HG03135 (cell line): ENCODE measurements around the gene HEXD.
"Not testable (repeated sequence)": the region's sequence is repeated elsewhere in the genome, so short reads cannot be mapped to it uniquely, and the experiment has no call there.

Experiments
- ATAC-seq: cut with Tn5 transposase; IDR thresholded peaks from one replicate; pipeline ENCODE4 v1.9.1; 2021; ENCODE audit warnings: mild to moderate bottlenecking, moderate library complexity; ENCODE audit not compliant: unreplicated experiment

HEXD gene

DNA sequence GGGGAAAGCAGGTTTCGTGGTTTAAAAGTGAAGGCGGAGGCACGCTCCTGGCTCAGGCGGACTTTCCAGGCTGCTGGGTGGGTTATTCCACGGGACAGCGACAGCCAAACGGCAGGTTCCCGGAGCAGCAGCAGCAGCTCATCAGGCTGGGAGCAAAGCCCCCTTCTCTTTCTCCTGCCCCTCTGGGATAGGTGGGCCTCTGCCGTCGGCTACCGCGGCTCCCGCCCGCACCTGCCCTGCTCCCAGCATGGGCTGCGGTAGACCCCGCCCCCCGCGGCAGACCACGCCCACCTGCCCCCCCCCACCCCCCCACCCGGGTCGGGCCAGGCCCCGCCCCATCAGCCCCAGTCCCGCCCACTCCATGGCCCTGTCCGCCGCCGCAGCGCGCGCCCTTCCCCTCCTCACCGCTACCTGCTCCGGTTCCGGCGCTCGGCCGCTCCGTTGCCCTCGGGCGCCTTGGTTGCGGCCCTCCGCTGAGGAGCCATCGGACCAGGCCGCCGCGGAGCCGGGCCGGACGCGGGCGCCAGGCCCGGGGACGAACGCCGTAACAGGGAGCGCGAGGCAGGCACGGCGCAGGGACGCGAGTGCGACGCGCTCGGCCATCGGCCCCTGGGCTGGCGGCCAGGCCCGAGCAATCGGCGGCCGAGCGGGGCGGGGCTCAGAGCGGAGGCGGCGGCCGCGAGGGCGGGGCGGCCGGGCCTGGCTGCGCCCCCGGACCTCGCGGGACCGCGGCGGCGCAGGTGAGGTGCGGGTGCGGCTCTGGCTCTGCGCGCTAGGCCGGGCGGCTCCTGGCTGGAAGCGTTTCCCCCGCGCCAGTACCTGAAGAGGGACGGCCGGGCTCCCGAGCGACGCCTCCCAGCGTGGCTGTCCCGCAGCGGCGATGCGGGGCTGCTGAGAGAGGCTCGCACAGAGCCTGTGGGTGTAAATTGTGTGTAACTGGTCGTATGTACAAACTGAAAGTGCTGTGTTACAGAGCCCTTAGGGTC, at the start of gene HEXD, which contains the start of gene OGFOD3:
HEXD (plus strand) TSS at position 347 of the 986 bp plus-strand sequence. CDS start 1,453 bp downstream, outside the sequence.
OGFOD3 (minus strand) TSS at position 586 of the 986 bp plus-strand sequence; CDS start at position 485, 101 bp downstream.
- peak; percentile 75 for ATAC-seq

DNA sequence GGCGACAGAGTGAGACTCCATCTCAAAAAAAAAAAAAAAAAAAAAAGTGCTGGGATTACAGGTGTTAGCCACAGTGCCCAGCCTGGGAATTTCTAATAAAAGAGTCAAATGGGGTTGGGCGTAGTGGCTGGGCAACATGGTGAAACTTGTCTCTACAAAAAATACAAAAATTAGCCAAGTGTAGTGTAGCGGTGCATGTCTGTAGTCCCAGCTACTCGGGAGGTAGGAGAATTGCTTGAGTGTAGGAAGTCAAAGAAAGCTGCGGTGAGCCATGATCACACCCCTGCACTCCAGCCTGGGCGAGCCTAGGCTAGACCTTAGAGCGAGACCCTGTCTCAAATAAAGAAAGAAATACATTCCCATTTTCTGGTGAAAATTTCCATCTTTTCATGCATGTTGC, 48.9 kb upstream of the HEXD start:
- no peak for ATAC-seq

GRCh38 chr17:82370471-82371332, 47.4 kb upstream of the HEXD start:
- ATAC-seq: no peak

DNA sequence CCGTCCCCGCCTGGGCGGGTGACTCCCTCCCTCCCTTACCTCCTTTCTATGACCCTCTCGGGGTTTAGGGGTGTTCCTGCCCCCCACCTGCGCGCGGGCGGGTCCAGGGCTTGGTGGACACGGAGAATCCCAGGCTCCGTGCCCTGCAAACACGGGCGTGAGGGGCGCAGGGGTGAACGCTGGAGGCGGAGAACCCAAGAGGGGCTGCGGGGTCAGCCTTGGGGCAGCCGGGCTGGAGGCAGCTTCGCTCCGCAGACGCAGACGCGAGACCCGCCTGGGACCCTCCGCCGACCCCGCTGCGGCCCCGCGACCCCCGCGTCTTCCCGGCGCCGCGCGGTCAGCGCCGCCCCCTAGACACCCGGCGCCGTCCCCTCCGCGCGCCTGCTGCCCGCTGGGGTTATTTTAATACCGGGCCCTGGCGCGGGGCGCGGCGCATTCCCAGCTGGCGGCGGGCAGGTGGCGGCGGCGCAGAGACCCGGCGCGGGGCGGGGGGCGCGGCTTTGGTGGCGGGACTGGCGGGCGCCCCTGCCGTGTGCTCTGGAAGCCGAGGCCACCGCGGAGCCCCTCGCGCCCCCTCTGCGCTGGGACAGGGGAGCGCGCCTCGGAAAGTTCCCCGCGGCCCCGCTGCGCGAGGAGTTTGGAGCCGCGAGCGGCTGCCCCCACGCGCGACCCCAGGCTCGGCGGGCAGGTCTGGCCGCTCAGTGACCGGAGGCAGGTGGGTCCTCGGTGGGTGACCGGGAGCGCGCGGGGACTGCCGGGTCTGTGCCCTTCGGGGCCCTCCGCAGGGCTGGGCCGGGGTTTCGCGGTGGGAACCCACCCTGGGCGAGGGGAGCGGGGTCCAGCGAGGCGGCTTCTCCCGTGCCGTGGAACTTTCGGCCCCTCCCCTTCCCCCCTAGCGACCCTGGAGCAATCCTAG, 46.6 kb upstream of the HEXD start, which contains the start of gene UTS2R:
UTS2R (plus strand) TSS at position 433 of the 916 bp plus-strand sequence. CDS start 2,560 bp downstream, outside the sequence.
- ATAC-seq: no peak

DNA sequence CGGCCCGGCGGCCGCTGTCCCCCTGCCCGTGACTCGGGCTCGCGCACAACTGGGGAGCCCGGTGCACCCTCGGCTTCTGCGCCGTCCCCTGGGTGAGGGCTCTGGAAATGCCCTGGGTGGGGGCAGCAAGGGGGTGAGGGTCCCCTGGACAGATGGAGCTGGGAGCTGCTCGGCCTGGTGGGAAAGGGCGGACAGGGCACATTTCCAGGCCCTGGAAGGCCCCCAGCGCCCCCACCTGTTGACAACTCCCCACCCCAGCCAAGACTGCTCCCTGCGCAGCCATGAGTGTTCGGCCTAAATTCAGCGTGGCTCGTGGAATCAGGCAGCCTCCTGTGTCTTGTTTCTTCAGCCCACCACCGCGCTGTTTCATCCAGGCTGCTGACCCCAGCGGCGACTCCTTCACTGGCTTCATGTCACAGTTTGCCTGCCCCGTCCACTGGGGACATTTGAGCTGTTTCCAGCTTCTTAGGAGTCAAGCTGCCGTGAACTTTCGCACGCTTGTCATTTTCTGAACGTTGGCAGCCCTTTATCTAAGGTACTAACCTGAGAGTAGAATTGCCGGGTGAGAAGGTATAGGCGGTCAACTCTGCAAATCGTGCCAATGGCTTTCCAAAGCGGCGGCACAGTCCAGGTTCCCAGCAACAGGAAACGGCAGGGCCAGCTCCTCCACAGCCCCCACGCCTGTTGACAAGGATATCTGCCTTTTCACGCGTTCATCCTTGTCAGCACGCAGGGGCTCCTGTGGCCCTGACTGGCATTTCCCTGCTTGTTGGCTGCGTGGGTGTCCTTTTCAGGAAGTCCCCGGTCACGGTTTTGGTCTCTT, 45.7 kb upstream of the HEXD start:
- no peak for ATAC-seq

DNA sequence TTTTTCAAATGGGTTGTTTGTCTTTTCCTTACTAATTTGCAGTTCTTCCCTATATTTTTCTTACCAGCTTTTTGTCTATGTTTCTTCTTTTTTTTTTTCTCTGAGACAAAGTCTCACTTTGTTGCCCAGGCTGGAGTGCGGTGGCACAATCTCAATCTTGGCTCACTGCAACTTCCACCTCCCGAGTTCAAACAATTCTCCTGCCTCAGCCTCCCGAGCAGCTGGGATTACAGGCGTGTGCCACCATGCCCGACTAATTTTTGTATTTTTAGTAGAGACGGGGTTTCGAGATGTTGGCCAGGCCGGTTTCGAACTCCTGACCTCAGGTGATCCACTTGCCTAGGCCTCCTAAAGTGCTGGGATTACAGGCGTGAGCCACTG, 45.1 kb upstream of the HEXD start:
- ATAC-seq: not testable (repeated sequence)

- ATAC-seq: no peak
Observed at GRCh38 chr17:82373731-82374625, 44.2 kb upstream of the HEXD start.

DNA sequence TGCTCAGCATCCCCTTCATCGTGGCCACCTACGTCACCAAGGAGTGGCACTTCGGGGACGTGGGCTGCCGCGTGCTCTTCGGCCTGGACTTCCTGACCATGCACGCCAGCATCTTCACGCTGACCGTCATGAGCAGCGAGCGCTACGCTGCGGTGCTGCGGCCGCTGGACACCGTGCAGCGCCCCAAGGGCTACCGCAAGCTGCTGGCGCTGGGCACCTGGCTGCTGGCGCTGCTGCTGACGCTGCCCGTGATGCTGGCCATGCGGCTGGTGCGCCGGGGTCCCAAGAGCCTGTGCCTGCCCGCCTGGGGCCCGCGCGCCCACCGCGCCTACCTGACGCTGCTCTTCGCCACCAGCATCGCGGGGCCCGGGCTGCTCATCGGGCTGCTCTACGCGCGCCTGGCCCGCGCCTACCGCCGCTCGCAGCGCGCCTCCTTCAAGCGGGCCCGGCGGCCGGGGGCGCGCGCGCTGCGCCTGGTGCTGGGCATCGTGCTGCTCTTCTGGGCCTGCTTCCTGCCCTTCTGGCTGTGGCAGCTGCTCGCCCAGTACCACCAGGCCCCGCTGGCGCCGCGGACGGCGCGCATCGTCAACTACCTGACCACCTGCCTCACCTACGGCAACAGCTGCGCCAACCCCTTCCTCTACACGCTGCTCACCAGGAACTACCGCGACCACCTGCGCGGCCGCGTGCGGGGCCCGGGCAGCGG, 43.4 kb upstream of the HEXD start:
- no peak for ATAC-seq

- no peak for ATAC-seq
Observed at GRCh38 chr17:82375359-82376041, 42.6 kb upstream of the HEXD start.

DNA sequence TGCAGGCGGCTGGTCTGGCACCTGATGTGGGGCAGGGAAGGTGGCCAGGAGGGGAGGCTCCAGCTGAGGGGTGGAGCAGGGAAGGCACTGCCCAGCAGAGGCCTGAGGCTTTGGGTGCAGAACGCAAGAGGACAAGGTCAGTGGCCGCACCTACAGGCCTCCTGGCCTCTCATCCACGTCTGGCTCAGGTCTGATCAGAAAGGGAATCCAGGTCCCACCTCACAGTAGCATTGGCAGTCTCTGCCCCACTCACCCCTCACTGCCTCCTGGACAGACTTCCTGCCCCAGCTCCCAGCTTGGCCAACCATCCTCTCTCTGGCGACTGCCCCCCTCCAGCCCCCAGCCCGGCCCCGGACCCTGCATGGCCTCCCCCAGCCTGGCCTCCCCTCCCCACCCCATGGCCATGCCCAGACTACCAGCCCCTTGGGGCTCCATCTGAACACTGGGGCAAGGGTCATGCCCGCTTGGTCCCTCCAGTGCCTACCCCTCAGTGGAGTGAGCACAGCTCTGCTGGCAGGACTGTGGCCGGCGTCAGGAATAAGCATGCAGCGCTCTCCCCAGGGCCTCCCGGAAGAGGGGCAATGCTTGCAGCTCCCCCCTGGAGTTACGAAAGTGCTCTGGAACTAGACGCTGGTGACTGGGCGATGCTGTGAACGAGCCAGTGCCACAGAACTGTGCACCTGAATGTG, 42.0 kb upstream of the HEXD start:
- no peak for ATAC-seq

DNA sequence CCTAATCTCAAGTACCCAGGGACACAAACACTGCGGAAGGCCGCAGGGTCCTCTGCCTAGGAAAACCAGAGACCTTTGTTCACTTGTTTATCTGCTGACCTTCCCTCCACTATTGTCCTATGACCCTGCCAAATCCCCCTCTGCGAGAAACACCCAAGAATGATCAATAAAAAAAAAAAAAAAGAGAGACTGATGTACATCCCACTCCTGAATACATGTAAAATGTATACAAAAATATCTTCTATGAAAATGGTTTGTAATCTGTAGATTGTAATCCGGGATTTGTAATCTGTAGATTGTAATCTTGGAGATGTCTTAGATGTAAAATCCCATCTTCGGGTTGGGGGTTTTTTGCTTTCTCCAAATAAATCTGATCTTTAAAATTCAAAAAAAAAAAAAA, 40.9 kb upstream of the HEXD start:
- not testable (repeated sequence) for ATAC-seq

DNA sequence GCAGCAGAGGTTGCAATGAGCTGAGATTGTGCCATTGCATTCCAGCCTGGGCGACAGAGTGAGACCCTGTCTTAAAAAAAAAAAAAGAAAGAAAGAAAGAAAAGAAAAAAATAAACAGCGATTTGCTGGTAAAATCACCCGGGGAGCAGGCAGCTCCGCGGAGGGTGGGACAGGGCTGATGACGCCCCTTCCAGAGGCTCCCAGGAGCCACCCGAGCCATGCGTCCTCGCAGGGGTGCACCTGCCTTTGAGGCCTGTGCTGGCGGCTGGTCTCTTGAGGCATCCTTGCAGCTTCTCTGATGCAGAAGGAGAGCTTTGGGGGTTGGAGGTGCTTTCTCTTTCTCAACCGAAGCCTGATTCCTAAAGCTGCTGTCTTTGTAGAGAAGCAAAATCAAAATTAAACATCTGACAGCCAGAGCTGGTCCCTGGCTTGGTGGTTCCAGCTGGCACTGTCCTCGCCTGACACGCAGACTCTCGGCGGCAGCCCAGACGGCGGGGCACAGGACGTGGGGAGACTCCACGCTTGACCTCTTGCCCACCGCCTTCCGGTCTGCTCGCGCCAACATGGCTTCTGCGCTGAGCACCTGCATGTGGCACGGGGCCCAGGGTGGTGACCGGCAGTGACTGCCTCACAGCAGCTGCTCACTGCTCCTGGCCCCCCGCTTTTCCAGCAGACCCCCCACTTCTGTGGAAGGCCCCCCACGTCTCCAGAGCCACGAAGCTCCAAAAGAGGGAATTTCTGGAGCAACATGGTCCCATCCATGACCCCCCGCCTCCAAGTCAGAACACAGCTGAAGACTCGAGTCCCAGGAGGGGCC, 40.0 kb upstream of the HEXD start:
- ATAC-seq: no peak

- ATAC-seq: no peak
Observed at GRCh38 chr17:82378741-82379021, 39.5 kb upstream of the HEXD start.

DNA sequence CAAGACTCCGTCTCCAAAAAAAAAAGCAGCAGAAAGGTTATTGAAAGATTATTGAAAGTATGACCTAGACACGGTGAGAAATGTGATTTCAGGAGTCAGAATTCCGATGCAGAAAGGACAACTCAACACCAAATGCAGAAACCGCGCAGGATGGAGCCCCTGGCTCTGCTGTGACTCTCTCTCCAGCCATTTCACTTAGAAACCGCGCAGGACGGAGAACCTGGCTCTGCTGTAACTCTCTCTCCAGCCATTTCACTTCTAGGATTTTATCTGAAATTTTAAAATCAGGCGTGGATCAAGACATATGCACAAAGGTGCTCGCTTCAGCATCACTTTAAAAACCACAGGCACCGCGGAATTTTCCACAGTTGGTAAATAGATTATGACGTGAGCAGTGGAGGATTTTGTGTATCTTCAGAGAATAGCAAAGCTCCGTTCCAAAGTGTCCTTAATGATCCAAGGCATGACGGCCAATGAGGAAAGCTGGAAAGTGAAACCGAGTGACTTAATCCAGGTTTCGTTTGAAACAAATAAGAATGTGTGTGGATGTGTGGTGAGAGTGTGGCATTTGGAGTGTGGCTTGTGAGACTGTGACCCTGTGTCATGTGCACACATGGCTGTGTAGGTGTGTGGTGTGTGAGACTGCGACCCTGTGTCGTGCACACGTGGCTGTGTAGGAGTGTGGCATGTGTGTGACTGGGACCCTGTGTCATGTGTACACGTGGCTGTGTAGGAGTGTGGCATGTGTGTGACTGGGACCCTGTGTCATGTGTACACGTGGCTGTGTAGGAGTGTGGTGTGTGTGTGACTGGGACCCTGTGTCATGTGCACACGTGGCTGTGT, 37.1 kb upstream of the HEXD start:
- no peak for ATAC-seq

- not testable (repeated sequence) for ATAC-seq
Observed at GRCh38 chr17:82381703-82382009, 36.5 kb upstream of the HEXD start.
